Measurements from ENCODE around the gene UBIAD1. TPM values are rescaled to one million over a fixed set of nuclear protein-coding genes. Genes with fewer than 3 reads are reported as not detected.

UBIAD1 gene
- total and polyA plus RNA-seq, 10 of the 15 experiments (the other 5 are each of a cell fraction or from before 2014, with no cell fraction given), result 4.5 to 23.8 (median 16.0) TPM

- H3K4me1 ChIP-seq (ENCODE audit: control insufficient read depth, insufficient read depth, low read length), result no peaks in the 10 kb centered on the region
- H2AFZ ChIP-seq (ENCODE audit: control insufficient read depth, low read depth, low read length), result no peak overlapping the region
- no TSS peak for BruUV-seq (replicated peaks)
- no peak overlapping the region for H3K4me2 ChIP-seq (ENCODE audit: control insufficient read depth, insufficient read depth)
- no peaks in the 10 kb centered on the region for H3K79me2 ChIP-seq (ENCODE audit: control insufficient read depth, insufficient read depth, low read length)
- H3K27me3 ChIP-seq (replicated peaks in 1 of 2; ENCODE audit: control insufficient read depth in 2 of 2, insufficient read depth in 2 of 2, low read length in 1 of 2), result no peaks in the 10 kb centered on the region
- ChIA-PET RAD21 (ENCODE audit: unreplicated experiment) (no interaction called here), POLR2A (no interaction called here), SMC1A (ENCODE audit: uncharacterized antibody, unreplicated experiment) (interaction anchor here (1.3 kb wide), 1 partner anchor 9 kb away, joined by 3 read pairs; no protein-coding TSS in a partner anchor), CTCF (interaction anchor here (1.4 to 3.5 kb wide), 3 partner anchors 10 to 12 kb away, joined by 3 to 8 read pairs (median 6); partner anchors contain the start of gene MTOR)
- no peak overlapping the region for H3K4me3 ChIP-seq
- no peaks in the 10 kb centered on the region; the same call in none of the 2 replicates for H4K20me1 ChIP-seq (ENCODE audit: control insufficient read depth, insufficient read depth)
- in situ Hi-C loops (cut with MboI) (no loop called here), intact Hi-C loops (cut with micrococcal nuclease; ENCODE audit: unreplicated experiment) (no loop called here)
- H3K36me3 ChIP-seq (ENCODE audit: control insufficient read depth in 2 of 2, insufficient read depth in 2 of 2, low read length in 1 of 2), result peaks cover 22 to 27% of the 10 kb centered on the region in 2 experiments
- DNase-seq (ENCODE audit: low read depth, low spot score) (no peak), FAIRE-seq (no peak), ATAC-seq (no peak)
- no peak overlapping the region for H3K9ac ChIP-seq (ENCODE audit: control insufficient read depth, insufficient read depth, low read length)
- no peaks in the 10 kb centered on the region for H3K9me3 ChIP-seq (replicated peaks; ENCODE audit: control insufficient read depth, insufficient read depth, low read length)
- TF ChIP-seq FOXM1 (IDR thresholded peaks at IDR 0.05; ENCODE audit: low read depth, low read length) (no peak), SREBF2 (IDR thresholded peaks at IDR 0.05; ENCODE audit: low read length) (no peak), RELB (IDR thresholded peaks at IDR 0.05; ENCODE audit: low read depth) (no peak), FOS (IDR thresholded peaks at IDR 0.05; ENCODE audit: borderline replicate concordance, extremely low read depth, insufficient read length) (no peak), USF1 (IDR thresholded peaks at IDR 0.05; ENCODE audit: borderline replicate concordance, extremely low read length, insufficient read depth, low read depth, low read length) (no peak)
- WGBS (ENCODE audit: insufficient coverage, insufficient replicate concordance, low lambda C conversion rate, missing lambda C conversion rate), result 86% methylated on average over 8 of the region's 8 CpGs
- H3K27ac ChIP-seq (ENCODE audit: control insufficient read depth, insufficient read depth), result no peak overlapping the region
These were observed 20.5 kb upstream of the UBIAD1 start for GRCh38 chr1:11252538-11252937.

All from GM12878 (cell line).